Activated T-cell treated with anti-CD3 and anti-CD28 coated beads for 48 hours (primary cell): Measurements from ENCODE around the gene NEK10.
"Not testable (repeated sequence)": the region's sequence is repeated elsewhere in the genome, so short reads cannot be mapped to it uniquely, and the experiment has no call there.

Source experiments
- DNase-seq: peaks from one replicate; pipeline ENCODE4 v3.0.0-alpha.2; 2020; ENCODE audit warnings: low read depth

NEK10 gene

DNA sequence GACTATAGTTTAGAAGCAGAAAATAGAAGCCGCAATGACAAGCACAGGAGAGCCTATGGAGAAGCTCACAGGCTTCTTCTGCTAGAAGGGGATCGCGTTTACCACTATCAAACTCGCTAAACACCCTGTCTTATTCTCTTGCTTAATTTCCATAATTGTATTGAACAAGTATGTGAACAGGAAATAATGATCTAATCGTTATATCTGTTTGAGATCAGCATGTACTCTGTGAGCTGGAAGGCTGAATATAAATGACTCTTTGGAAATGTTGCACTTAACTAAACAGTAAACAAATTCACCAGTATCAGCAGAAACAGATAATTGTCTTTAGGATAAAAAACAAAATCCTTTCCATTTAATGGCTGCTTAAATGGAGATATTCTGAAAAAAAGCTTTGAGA lies 15.0 kb downstream of the NEK10 start:
- DNase-seq, result no peak

GRCh38 chr3:27353221-27353620 lies 16.0 kb downstream of the NEK10 start:
- no peak for DNase-seq

GRCh38 chr3:27352047-27352446 lies 17.1 kb downstream of the NEK10 start:
- no peak for DNase-seq

- no peak for DNase-seq
These were observed 19.4 kb downstream of the NEK10 start for GRCh38 chr3:27349832-27350231.

- DNase-seq, result no peak
These were observed 23.0 kb downstream of the NEK10 start for GRCh38 chr3:27345959-27346865.

DNA sequence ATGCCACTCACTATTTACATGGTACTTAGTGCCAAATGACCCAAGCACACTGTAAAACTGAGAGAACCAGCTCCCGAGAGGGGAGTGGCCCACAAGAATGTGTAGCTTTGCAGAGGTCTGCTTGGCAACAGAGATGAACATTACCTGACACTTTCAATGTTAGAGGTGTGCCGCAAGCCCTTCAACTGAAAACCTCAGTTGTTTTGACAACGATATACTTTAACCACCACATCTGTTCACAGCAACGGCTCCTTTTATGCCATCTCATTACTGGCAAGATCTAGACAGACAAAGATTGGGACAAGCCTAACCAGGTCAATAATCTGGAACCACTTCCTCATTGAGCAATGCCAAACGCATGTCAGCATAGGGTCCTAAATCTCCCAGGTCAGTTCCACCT lies 23.7 kb downstream of the NEK10 start:
- no peak for DNase-seq

- DNase-seq, result no peak
These were observed 24.1 kb downstream of the NEK10 start for GRCh38 chr3:27345045-27345444.

DNA sequence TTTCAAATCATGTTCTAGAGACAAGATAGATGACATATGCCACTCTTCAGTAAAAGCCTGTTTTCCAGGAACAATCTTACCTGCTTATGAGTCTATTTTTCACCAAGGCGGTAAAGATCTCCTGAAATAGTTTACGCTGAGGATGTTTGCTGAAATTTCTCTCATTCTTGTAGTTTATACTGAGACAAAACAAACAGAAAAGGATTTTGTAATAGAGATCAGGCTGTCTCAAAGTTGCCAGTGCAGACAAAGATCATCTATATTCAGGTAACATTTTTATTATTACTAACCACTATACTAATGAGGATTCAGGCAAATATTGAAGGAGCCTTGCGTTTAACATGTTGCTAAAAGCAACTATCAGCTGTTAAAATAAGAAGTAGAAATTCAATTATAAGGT lies 25.0 kb downstream of the NEK10 start:
- no peak for DNase-seq

DNA sequence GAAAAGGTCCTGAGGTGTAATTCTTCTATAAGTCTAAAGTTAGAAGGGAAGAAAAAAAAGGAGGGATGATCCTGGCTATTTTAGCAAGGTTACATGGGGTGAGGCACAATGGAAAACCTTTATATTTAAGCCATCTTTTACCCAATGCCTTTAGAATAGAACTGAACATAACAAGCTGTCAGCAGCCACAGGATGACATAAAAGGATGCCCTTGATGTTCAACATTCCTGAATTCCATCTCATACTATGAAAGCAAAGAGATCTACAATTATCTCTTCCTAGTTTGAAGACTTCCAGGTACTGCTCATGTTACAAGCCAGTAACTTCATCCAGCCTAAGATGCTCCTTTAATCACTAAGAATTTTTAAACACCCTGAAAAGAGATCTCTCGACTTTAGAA lies 26.9 kb downstream of the NEK10 start:
- no peak for DNase-seq

DNA sequence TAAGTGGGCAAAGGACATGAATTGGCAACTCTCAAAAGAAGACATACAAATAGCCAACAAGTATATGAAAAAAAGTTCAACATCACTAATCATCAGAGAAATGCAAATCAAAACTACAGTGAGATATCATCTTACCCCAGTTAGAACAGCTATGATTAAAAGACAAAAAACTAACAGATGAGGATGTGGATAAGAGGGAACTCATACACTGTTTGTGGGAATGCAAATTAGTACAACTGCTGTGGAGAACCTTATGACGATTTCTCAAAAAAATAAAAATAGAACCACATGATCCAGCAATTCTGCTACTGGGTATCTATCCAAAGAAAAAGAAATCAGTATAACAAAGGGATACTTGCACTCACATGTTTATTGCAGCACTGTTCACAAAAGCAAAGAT lies 28.6 kb downstream of the NEK10 start:
- no peak for DNase-seq

DNA sequence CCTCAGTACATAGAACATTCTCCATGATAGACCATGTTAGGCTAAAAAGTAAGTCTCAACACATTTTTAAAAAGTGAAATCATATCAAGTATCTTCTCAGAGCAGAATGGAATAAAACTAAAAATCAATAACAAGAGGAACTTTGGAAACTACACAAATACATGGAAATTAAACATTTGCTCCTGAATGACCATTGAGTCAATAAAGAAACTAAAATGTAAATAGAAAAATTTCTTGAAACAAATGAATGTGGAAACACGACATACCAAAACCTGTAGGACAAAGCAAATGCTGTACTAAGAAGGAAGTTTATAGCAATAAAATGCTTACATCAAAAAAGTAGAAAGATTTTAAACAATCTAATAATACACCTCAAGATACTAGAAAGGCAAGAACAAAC lies 33.6 kb downstream of the NEK10 start:
- DNase-seq, result no peak

DNA sequence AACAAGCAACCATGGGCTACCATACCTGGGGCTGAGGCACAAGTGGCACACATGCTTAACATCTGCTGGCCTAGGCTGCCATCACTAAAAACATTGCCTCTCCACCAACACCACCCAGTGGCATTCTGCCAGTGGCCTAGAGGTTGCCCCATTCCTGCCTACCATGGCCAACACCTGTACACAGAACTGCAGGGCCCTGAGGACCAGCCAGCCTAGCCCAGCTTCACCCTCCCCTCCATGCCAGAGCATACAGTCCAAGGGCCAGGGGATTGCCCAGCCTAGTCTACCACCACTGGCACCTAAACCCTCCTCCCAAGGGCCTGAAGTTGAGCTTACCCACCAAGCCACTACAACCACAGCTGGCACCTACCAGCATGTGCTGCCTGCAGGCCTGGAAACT lies 35.3 kb downstream of the NEK10 start:
- no peak for DNase-seq

DNA sequence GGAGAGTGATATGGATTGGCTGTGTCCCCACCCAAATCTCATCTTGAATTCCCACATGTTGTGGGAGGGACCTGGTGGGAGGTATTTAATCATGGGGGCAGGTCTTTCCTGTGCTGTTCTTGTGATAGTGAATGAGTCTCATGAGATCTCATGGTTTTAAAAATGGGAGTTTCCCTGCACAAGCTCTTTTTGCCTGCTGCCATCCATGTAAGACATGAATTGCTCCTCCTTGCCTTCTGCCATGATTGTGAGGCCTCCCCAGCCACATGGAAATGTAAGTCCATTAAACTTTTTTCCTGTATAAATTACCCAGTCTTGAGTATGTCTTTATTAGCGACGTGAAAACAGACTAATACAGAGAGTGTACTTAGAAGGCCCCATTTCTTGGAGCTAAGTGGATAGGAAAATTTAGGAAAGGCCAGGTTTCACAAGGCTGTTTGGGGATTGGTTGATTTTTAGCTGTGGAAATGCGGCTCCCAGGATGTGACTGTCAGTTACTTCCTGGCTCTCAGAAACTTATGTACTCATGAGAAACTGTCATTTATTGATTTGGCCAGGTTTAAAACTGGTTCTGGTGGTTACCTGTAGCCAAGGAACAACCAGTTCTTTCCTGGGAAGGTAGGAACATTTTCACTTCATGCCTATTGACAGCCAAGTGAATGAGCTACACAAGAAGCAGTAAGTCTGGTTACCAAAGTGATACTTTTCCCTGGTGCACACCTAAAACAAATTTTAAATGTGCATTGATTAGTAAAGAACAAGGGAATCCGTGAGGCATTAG lies 40.0 kb downstream of the NEK10 start:
- DNase-seq, result not testable (repeated sequence)

- no peak for DNase-seq
These were observed 42.3 kb downstream of the NEK10 start for GRCh38 chr3:27326629-27327545.

DNA sequence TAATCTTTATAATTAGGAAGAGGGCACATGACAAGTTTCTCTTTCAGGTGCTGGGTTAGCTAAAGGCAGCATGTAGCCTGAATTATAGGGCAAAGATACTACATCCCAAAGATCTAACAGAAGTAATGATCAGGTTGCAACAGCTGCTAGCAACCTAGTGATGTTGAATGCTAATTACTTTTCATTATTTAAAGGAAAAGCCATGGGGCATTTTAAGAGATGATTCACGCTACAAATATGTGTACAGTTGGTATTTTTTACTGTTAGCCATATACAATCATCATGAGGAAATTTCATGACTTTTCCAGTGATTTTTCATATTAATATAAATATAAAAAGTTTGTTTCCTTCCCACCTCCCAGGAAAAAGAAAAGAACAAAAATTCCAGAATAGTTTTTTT lies 43.0 kb downstream of the NEK10 start:
- no peak for DNase-seq

GRCh38 chr3:27325419-27325818 lies 43.8 kb downstream of the NEK10 start:
- DNase-seq, result no peak

- DNase-seq, result no peak
These were observed 44.5 kb downstream of the NEK10 start for GRCh38 chr3:27324686-27325085.

DNA sequence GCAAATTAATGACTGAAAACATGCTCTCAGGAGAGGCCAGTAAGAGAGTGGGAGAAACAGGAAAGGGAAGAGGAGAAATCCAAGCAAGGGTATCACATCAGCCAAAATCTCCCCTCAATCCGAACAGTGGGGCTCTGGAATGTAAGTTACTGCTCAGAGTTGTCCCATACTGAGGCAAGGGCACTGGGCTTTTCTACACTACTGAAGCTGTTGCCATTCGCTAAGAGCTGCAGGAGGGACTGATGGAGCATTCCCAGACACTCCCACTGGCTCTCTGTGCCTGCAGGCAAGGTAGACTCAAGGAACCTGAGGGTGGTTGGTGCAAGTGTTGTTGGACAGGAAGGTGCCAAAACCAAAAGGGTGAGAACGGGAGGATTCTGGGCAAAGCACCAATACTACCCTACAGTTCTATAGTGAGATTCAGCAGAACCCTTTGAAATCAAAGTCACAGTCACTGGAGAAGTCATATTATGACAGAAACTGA lies 46.1 kb downstream of the NEK10 start:
- DNase-seq, result no peak

GRCh38 chr3:27322634-27323033 lies 46.5 kb downstream of the NEK10 start:
- no peak for DNase-seq

DNA sequence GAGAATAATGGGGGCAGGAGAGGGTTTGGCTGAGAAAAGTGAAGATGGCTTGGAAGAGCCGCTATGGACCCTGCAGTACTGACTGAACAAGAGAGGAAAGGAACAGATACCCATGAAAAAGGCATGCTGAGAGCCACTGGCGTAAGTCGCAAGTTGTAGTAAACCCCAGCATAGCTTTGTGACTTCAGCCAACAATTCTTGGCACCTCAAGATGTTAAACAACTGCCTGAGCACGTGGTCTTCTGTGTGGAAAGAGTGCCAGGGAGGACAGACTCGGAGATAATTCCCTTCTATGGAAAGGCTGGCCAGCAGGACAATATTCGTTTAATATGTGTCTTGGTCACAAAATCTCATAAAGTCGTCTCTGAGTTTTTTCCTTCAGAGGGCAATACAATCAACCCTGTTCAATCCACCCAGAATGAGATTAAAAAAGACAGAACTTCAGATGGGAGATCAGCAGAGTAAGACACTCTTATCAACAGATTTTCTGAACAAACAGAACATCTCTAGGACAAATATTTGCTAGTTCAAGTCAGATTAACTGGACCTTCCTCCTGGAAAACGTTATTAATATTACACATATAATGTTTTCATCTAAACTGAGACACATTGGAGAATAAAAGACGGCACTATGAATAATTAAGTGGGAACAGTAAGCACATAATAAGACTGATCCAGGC lies 49.2 kb downstream of the NEK10 start:
- no peak for DNase-seq

DNA sequence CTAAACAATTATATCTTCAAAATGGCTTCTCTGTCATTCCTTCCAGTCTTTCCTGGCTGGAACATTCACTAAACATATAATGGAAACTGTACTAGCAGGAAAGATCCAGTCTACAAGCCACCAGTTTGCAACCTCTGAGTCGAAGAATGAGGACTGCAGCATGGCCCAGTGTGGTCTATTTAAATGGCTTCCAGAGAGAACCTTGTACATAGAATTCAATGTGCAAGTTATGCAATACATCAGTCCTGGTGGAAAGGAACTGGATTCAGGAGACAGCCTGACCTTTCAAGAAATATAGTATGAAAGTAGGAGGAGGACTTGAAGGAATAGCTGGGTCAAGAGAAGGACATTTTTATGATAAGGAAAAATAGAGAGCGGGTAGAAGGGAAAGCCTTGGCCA lies 49.9 kb downstream of the NEK10 start:
- DNase-seq, result no peak

DNA sequence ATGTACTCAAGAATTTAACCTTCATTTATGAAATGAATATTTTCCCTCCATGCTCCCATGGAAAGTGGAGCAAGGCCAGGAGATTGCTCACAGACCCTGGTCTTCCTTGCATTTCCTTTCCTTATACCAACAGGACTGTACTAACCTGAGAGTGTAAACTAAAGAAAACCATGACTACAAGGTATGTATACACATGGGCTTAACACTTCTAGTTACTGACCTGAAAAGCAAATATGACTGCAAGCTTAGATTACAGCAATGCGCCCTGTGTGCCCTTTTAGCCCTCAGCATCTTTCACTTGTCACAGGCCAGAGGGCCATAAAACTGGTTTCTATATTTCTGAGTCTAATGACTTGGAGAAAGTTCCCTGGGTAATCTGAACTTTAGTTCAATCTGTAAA lies 52.1 kb downstream of the NEK10 start:
- no peak for DNase-seq
